Islet of Langerhans (tissue), 1 donor: ENCODE results near the gene EMX1.
"Not testable (repeated sequence)": the region's sequence is repeated elsewhere in the genome, so short reads cannot be mapped to it uniquely, and the experiment has no call there.

Source experiments
- FAIRE-seq: peaks from one replicate; lab custom pipeline; 2011; peaks lifted over from hg19 to GRCh38; lab: Jason Lieb, UNC

EMX1 gene

GRCh38 chr2:72900191-72900825 is 17.0 kb upstream of the EMX1 start:
- no peak for FAIRE-seq

GRCh38 chr2:72901426-72901825 is 15.9 kb upstream of the EMX1 start:
- no peak for FAIRE-seq

GRCh38 chr2:72907369-72907768 is 9.9 kb upstream of the EMX1 start:
- FAIRE-seq: not testable (repeated sequence)

GRCh38 chr2:72908741-72909140 is 8.6 kb upstream of the EMX1 start:
- no peak for FAIRE-seq

- FAIRE-seq: no peak
These were observed 6.1 kb upstream of the EMX1 start for GRCh38 chr2:72911256-72911655.

GRCh38 chr2:72913486-72914205 is 3.7 kb upstream of the EMX1 start:
- FAIRE-seq: no peak

GRCh38 chr2:72914206-72914559 is 3.1 kb upstream of the EMX1 start:
- no peak for FAIRE-seq

GRCh38 chr2:72914589-72915319 is 2.6 kb upstream of the EMX1 start:
- no peak for FAIRE-seq

GRCh38 chr2:72915320-72915906 is 1.9 kb upstream of the EMX1 start:
- no peak for FAIRE-seq

- no peak for FAIRE-seq
These were observed 1.2 kb upstream of the EMX1 start for GRCh38 chr2:72915907-72916742.

- FAIRE-seq: no peak
These were observed 579 bp upstream of the EMX1 start for GRCh38 chr2:72916743-72917137.

GRCh38 chr2:72917877-72918553 is 696 bp downstream of the EMX1 start:
- FAIRE-seq: no peak

- FAIRE-seq: no peak
These were observed 2.3 kb downstream of the EMX1 start for GRCh38 chr2:72919414-72920317.

GRCh38 chr2:72920318-72921087 is 3.2 kb downstream of the EMX1 start:
- FAIRE-seq: no peak

- no peak for FAIRE-seq
These were observed 4.0 kb downstream of the EMX1 start for GRCh38 chr2:72921088-72921851.

GRCh38 chr2:72921853-72922252 is 4.5 kb downstream of the EMX1 start:
- no peak for FAIRE-seq

GRCh38 chr2:72923833-72924352 is 6.6 kb downstream of the EMX1 start:
- no peak for FAIRE-seq

GRCh38 chr2:72924353-72925240 is 7.3 kb downstream of the EMX1 start:
- FAIRE-seq: no peak
